DND-41 (cell line): ENCODE data around the gene NUDT6.

ENCODE experiments used
- CTCF ChIP-seq: IDR thresholded peaks from 2 replicates; pipeline ENCODE4 v1.5.1; 2012; ENCODE audit warnings: borderline replicate concordance, low read length, moderate library complexity, mild to moderate bottlenecking; ENCODE audit not compliant: poor library complexity, severe bottlenecking; ENCODE audit errors: extremely low read depth
- EZH2 ChIP-seq: IDR thresholded peaks from 3 replicates; pipeline ENCODE4 v1.6.1; 2012; ENCODE audit warnings: borderline replicate concordance, low read depth, mild to moderate bottlenecking, moderate library complexity, low read length, inconsistent platforms; ENCODE audit not compliant: severe bottlenecking

GRCh38 chr4:122906859-122907305 is 15.5 kb downstream of the NUDT6 start:
- no peak for TF ChIP-seq CTCF
- no peak for TF ChIP-seq EZH2
